ENCODE data around the gene CCN6.

- TF ChIP-seq YY1 (IDR thresholded peaks at IDR 0.05; ENCODE audit: low read depth) = no peak
- TF ChIP-seq, protein P1, sequence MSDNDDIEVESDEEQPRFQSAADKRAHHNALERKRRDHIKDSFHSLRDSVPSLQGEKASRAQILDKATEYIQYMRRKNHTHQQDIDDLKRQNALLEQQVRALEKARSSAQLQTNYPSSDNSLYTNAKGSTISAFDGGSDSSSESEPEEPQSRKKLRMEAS (IDR thresholded peaks at IDR 0.05) = no peak
- no peak for TF ChIP-seq TCF12 (IDR thresholded peaks at IDR 0.05; ENCODE audit: low read depth)
- TF ChIP-seq EGR1 (IDR thresholded peaks at IDR 0.05) = no peak
- TF ChIP-seq FOXM1 (IDR thresholded peaks at IDR 0.05; ENCODE audit: borderline replicate concordance, low read depth) = no peak
- TF ChIP-seq EP300 (IDR thresholded peaks at IDR 0.05; ENCODE audit: borderline replicate concordance) = no peak
These were observed 34.0 kb downstream of the CCN6 start for GRCh38 chr6:112087916-112088315.

All from Ishikawa (cell line).